OCI-LY7 (cell line): Measurements from ENCODE around the gene SDR39U1. TPM values are rescaled to one million over a fixed set of nuclear protein-coding genes. Genes with fewer than 3 reads are reported as not detected.

Experiments
- BruUV-seq: library from RNA; stranded (reverse); fragments of 400-500 nt; replicated peaks from 2 replicates; lab custom pipeline; 2021; lab: Mats Ljungman, UMichigan
- CTCF ChIA-PET: fragments of 300-600 bp; sonication (Branson Sonifier 250); formaldehyde crosslinking; loops from one replicate; lab custom pipeline; 2022; ENCODE audit warnings: antibody characterized with exemption; ENCODE audit not compliant: unreplicated experiment; lab: Charles Lee
- POLR2A ChIA-PET: fragments of 300-600 bp; sonication (Branson Sonifier 250); formaldehyde crosslinking; loops from one replicate; lab custom pipeline; 2022; ENCODE audit warnings: antibody characterized with exemption; lab: Charles Lee
- DNase-seq: peaks from one replicate; pipeline ENCODE4 v3.0.0-alpha.2; 2015; ENCODE audit warnings: low spot score
- H2AFZ ChIP-seq: fragments of 200-600 bp; sonication (generic), shearing (Covaris generic); 2 replicates; pipeline ENCODE4 v1.6.1; 2014; ENCODE audit warnings: mild to moderate bottlenecking, antibody characterized with exemption, low read length, moderate library complexity
- H3K27ac ChIP-seq: fragments of 200-600 bp; sonication (generic); 2 replicates; pipeline ENCODE4 v1.5.1; 2014; ENCODE audit warnings: mixed run types, low read depth, mild to moderate bottlenecking, moderate library complexity, low read length, inconsistent platforms; ENCODE audit not compliant: poor library complexity, severe bottlenecking
- H3K36me3 ChIP-seq: fragments of 200-600 bp; sonication (generic); 2 replicates; pipeline ENCODE4 v1.6.1; 2014; ENCODE audit warnings: mild to moderate bottlenecking, antibody characterized with exemption, low read length, moderate library complexity, mixed read lengths; ENCODE audit not compliant: insufficient read depth
- H3K4me1 ChIP-seq: fragments of 200-600 bp; sonication (generic); 2 replicates; pipeline ENCODE4 v1.5.1; 2014; ENCODE audit warnings: mild to moderate bottlenecking, low read length; ENCODE audit not compliant: insufficient read depth, poor library complexity, severe bottlenecking
- H3K4me2 ChIP-seq: fragments of 200-600 bp; sonication (generic); 2 replicates; pipeline ENCODE4 v1.6.1; 2014; ENCODE audit warnings: mild to moderate bottlenecking, low read length
- H3K4me3 ChIP-seq: fragments of 200-600 bp; sonication (generic); 2 replicates; pipeline ENCODE4 v1.5.1; 2014; ENCODE audit warnings: mild to moderate bottlenecking, low read depth, low read length; ENCODE audit not compliant: poor library complexity, severe bottlenecking
- H3K79me2 ChIP-seq: fragments of 200-600 bp; sonication (generic); 2 replicates; pipeline ENCODE4 v1.6.1; 2016; ENCODE audit warnings: low read depth, mild to moderate bottlenecking, low read length, moderate library complexity, mixed read lengths; ENCODE audit not compliant: insufficient read depth
- H3K9me2 ChIP-seq: fragments of 200-600 bp; sonication (generic); 2 replicates; pipeline ENCODE4 v1.6.1; 2016; ENCODE audit warnings: mild to moderate bottlenecking, low read length, mixed read lengths; ENCODE audit not compliant: insufficient read depth
- H3K9me3 ChIP-seq: fragments of 200-600 bp; sonication (generic); 2 replicates; pipeline ENCODE4 v1.6.1; 2014; ENCODE audit warnings: mild to moderate bottlenecking, mixed run types, low read length, mixed read lengths
- H4K20me1 ChIP-seq: fragments of 200-600 bp; sonication (generic); 2 replicates; pipeline ENCODE4 v1.6.1; 2014; ENCODE audit warnings: mild to moderate bottlenecking, antibody characterized with exemption, low read length, moderate library complexity, mixed read lengths; ENCODE audit not compliant: insufficient read depth
- EZH2phosphoT487 ChIP-seq: fragments of 200-600 bp; sonication (generic); IDR thresholded peaks from 2 replicates; pipeline ENCODE4 v1.6.1; 2018; ENCODE audit warnings: low read depth, borderline replicate concordance, mild to moderate bottlenecking, mixed run types, antibody characterized with exemption, low read length, moderate library complexity, mixed read lengths
- intact Hi-C: fragments of 100-400 bp; cut with micrococcal nuclease; formaldehyde crosslinking; loops from one replicate; pipeline ENCODE4 v1.10.0; 2022; ENCODE audit not compliant: unreplicated experiment
- total RNA-seq, 2 experiments: library from RNA; depleted of rRNA in 1 of 2; stranded (reverse); fragments of >200 nt in 1 of 2; shearing (Covaris generic) in 1 of 2; gene quantifications; 2 replicates each; pipeline ENCODE4 v1.2.3, GENCODE V29; 2014 to 2022
- TF ChIP-seq, protein P1 (sequence below): fragments of 200-600 bp; sonication (generic); conservative IDR thresholded peaks from 2 replicates; pipeline ENCODE4 v1.5.1; 2014; ENCODE audit warnings: mild to moderate bottlenecking, antibody characterized with exemption, low read length, moderate library complexity, mixed read lengths

The SDR39U1 gene
- total RNA-seq, 2 experiments from 2014 or later = 51.4 to 103 TPM

GRCh38 chr14:24443053-24443665 is 583 bp upstream of the SDR39U1 start:
- Histone ChIP-seq H3K79me2 (peaks cover 21% of the 10 kb centered on the region; the same call in 1 of the 2 replicates), H2AFZ (peak overlapping the region; percentile 75; the same call in 1 of the 2 replicates), H3K9me2 (no peaks in the 10 kb centered on the region), H3K4me2 (peak overlapping the region; percentile 87), H3K4me1 (peaks cover 20% of the 10 kb centered on the region), H3K9me3 (no peaks in the 10 kb centered on the region), H3K36me3 (peaks cover 36% of the 10 kb centered on the region), H4K20me1 (no peaks in the 10 kb centered on the region), H3K27ac (peak overlapping the region; percentile 78), H3K4me3 (peak overlapping the region; percentile 83)
- CTCF ChIA-PET = interaction anchor here (0.6 kb wide), 2 partner anchors 23 to 121 kb away, joined by 3 read pairs; no protein-coding TSS in a partner anchor
- BruUV-seq = TSS peak; percentile 96
- no peak for DNase-seq
- intact Hi-C loops = loop anchor here (10.0 kb wide), 1 partner anchor 888 kb away; the partner anchor contains the start of genes THTPA and ZFHX2
- POLR2A ChIA-PET = interaction anchor here (0.6 to 2.3 kb wide), 7 partner anchors 12 to 171 kb away, joined by 3 to 10 read pairs (median 4); partner anchors contain the start of genes CBLN3 and KHNYN
- no peak for TF ChIP-seq EZH2phosphoT487
- TF ChIP-seq, protein P1, sequence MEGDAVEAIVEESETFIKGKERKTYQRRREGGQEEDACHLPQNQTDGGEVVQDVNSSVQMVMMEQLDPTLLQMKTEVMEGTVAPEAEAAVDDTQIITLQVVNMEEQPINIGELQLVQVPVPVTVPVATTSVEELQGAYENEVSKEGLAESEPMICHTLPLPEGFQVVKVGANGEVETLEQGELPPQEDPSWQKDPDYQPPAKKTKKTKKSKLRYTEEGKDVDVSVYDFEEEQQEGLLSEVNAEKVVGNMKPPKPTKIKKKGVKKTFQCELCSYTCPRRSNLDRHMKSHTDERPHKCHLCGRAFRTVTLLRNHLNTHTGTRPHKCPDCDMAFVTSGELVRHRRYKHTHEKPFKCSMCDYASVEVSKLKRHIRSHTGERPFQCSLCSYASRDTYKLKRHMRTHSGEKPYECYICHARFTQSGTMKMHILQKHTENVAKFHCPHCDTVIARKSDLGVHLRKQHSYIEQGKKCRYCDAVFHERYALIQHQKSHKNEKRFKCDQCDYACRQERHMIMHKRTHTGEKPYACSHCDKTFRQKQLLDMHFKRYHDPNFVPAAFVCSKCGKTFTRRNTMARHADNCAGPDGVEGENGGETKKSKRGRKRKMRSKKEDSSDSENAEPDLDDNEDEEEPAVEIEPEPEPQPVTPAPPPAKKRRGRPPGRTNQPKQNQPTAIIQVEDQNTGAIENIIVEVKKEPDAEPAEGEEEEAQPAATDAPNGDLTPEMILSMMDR = no peak

GRCh38 chr14:24441904-24442239 is 704 bp downstream of the SDR39U1 start:
- peak overlapping the region; percentile 93 for H3K4me2 ChIP-seq
- peaks cover 21% of the 10 kb centered on the region; the same call in 1 of the 2 replicates for H3K79me2 ChIP-seq
- ChIA-PET POLR2A (interaction anchor here (0.8 to 2.3 kb wide), 12 partner anchors 8 to 228 kb away, joined by 3 to 9 read pairs (median 4); partner anchors contain the start of genes KHNYN, RIPK3 and TINF2), CTCF (interaction anchor here (0.5 to 1.5 kb wide), 6 partner anchors 10 to 351 kb away, joined by 3 to 10 read pairs (median 4); partner anchors contain the start of gene CIDEB)
- intact Hi-C loops = loop anchor here (10.0 kb wide), 1 partner anchor 887 kb away; the partner anchor contains the start of genes THTPA and ZFHX2
- H3K9me3 ChIP-seq = no peaks in the 10 kb centered on the region
- peaks cover 47% of the 10 kb centered on the region for H3K36me3 ChIP-seq
- H3K4me3 ChIP-seq = peak overlapping the region; percentile 83
- H2AFZ ChIP-seq = peak overlapping the region; percentile 73; the same call in 1 of the 2 replicates
- H4K20me1 ChIP-seq = no peaks in the 10 kb centered on the region
- H3K4me1 ChIP-seq = peaks cover 33% of the 10 kb centered on the region
- H3K9me2 ChIP-seq = no peaks in the 10 kb centered on the region
- no peak for TF ChIP-seq EZH2phosphoT487
- TF ChIP-seq, protein P1 = no peak
- no TSS peak for BruUV-seq
- H3K27ac ChIP-seq = peak overlapping the region; percentile 78
- no peak for DNase-seq
